Mucosa of descending colon (tissue), 3 donors: ENCODE results near the gene CDC42BPG. TPM values are rescaled to one million over a fixed set of nuclear protein-coding genes. Genes with fewer than 3 reads are reported as not detected.

Experiments
- ATAC-seq: fragments of 200-7000 bp; cut with Tn5 transposase; one replicate; pipeline ENCODE4 v1.9.1; 2020; ENCODE audit warnings: mild to moderate bottlenecking, moderate library complexity
- DNase-seq, 3 donors: peaks; one replicate each; pipeline ENCODE4 v3.0.0-alpha.2; 2020
- H3K36me3 ChIP-seq: fragments of 200-600 bp; one replicate; pipeline ENCODE4 v1.8.0; 2021; ENCODE audit warnings: low read depth, mild to moderate bottlenecking
- H3K4me1 ChIP-seq: fragments of 200-600 bp; one replicate; pipeline ENCODE4 v1.8.0; 2021; ENCODE audit warnings: low read depth, mild to moderate bottlenecking
- H3K4me3 ChIP-seq: fragments of 200-600 bp; one replicate; pipeline ENCODE4 v1.8.0; 2021; ENCODE audit warnings: mild to moderate bottlenecking
- H3K9me3 ChIP-seq: fragments of 200-600 bp; one replicate; pipeline ENCODE4 v1.8.0; 2021; ENCODE audit warnings: mild to moderate bottlenecking
- CTCF ChIP-seq: fragments of 200-600 bp; IDR thresholded peaks from one replicate; pipeline ENCODE4 v1.8.0; 2022; ENCODE audit warnings: antibody characterized with exemption, mild to moderate bottlenecking
- intact Hi-C, 2 donors: fragments of 100-400 bp; cut with DNase I in 1 of 2; cut with micrococcal nuclease in 1 of 2; formaldehyde crosslinking; loops; one replicate each; pipeline versions ENCODE4 v1.11.0 to v1.11.1; 2022; cut with DNase I, micrococcal nuclease
- total RNA-seq, 3 donors: library from RNA; stranded (reverse); fragmentation: NEBNext Ultra II Directional in 2 of 3; extraction: Animal tissue kit (Norgen Biotek cat#: 25700) in 2 of 3; gene quantifications; one replicate each; pipeline versions ENCODE4 v1.2.1 to v1.2.4, GENCODE V29; 2021 to 2023
- donor health status: DM: no; HTN: no; CAD: no; lungs with moderate emphysema.
- donor health status: DM: no; HTN: no; CAD: no.
- donor health status: DM: no; HTN: yes; CAD: no.

Gene CDC42BPG
- total RNA-seq, 3 donors from 2014 or later, result 24.3 to 73.1 (median 32.3) TPM

- Histone ChIP-seq H3K9me3 (no peaks in the 10 kb centered on the region), H3K36me3 (no peaks in the 10 kb centered on the region), H3K4me3 (no peak overlapping the region), H3K4me1 (peaks cover 22% of the 10 kb centered on the region)
- intact Hi-C loops, result no loop called here
- TF ChIP-seq CTCF, result no peak
- ATAC-seq (no peak), DNase-seq (peak in 1 of 3 donors; percentile 58)
Measured at GRCh38 chr11:64804346-64805210, 39.9 kb downstream of the CDC42BPG start.

- no peak overlapping the region for H3K4me3 ChIP-seq
- no peak for DNase-seq
- ATAC-seq, result peak; percentile 1
- no peak for TF ChIP-seq CTCF
- H3K36me3 ChIP-seq, result no peaks in the 10 kb centered on the region
- intact Hi-C loops, result no loop called here
- H3K9me3 ChIP-seq, result no peaks in the 10 kb centered on the region
- peaks cover 17% of the 10 kb centered on the region for H3K4me1 ChIP-seq
Measured at GRCh38 chr11:64803846-64804345, 40.6 kb downstream of the CDC42BPG start.

GRCh38 chr11:64803158-64803845 lies 41.2 kb downstream of the CDC42BPG start, which contains the start of gene MAP4K2:
Gene MAP4K2, minus strand, starts transcription at chr11:64803214. Its CDS starts 65 bp downstream, at chr11:64803149.
- Histone ChIP-seq H3K9me3 (no peaks in the 10 kb centered on the region), H3K36me3 (no peaks in the 10 kb centered on the region), H3K4me3 (peak within 1 kb of the TSS; percentile 24), H3K4me1 (peaks cover 17% of the 10 kb centered on the region)
- peak; percentile 96 for ATAC-seq
- no peak for TF ChIP-seq CTCF
- intact Hi-C loops, result no loop called here
- peak; percentile 92 to 94 (median 93) for DNase-seq

GRCh38 chr11:64802370-64803157 lies 41.9 kb downstream of the CDC42BPG start:
- intact Hi-C loops, result no loop called here
- DNase-seq (peak in 1 of 3 donors; percentile 82), ATAC-seq (peak; percentile 1)
- Histone ChIP-seq H3K4me3 (peak overlapping the region; percentile 24), H3K36me3 (no peaks in the 10 kb centered on the region), H3K9me3 (no peaks in the 10 kb centered on the region), H3K4me1 (peaks cover 17% of the 10 kb centered on the region)
- TF ChIP-seq CTCF, result no peak
